Measurements from ENCODE around the gene RPL15.

Gene RPL15

GRCh38 chr3:23966328-23966727 lies 49.4 kb downstream of the RPL15 start:
- DNase-seq: no peak

- DNase-seq: no peak
These were observed 51.7 kb downstream of the RPL15 start for GRCh38 chr3:23968463-23969184.

GRCh38 chr3:23969393-23969792 lies 52.5 kb downstream of the RPL15 start:
- DNase-seq: no peak
